HL-60/S4 (cell line): ENCODE measurements around the gene DTNBP1.
"Not testable (repeated sequence)": the region's sequence is repeated elsewhere in the genome, so short reads cannot be mapped to it uniquely, and the experiment has no call there.

ENCODE experiments used
- in situ Hi-C: fragments of 300-500 bp; cut with MboI; formaldehyde crosslinking; loops from 2 replicates; pipeline ENCODE4 v1.14.3; 2022; ENCODE audit warnings: low sequenced_read_pairs

DTNBP1 gene

DNA sequence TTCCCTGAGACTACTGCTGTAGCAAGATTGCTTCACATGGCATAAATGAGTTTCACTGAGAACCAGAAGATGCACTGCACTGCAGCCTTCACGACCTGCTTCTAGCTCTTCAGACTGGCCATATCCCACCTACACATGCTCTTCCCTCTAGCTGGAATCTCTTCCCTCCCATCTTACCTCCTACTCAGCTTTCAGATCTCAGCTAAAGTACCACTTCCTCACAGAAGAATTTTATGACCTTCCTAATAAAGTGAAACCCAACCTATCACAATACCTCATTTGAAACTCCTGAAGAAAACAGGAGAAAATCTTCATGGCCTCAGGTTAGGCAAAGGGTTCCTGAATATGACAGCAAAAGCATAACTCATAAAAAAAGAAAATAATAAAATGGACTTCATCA lies 99.9 kb downstream of the DTNBP1 start:
- in situ Hi-C loops: no loop called here

DNA sequence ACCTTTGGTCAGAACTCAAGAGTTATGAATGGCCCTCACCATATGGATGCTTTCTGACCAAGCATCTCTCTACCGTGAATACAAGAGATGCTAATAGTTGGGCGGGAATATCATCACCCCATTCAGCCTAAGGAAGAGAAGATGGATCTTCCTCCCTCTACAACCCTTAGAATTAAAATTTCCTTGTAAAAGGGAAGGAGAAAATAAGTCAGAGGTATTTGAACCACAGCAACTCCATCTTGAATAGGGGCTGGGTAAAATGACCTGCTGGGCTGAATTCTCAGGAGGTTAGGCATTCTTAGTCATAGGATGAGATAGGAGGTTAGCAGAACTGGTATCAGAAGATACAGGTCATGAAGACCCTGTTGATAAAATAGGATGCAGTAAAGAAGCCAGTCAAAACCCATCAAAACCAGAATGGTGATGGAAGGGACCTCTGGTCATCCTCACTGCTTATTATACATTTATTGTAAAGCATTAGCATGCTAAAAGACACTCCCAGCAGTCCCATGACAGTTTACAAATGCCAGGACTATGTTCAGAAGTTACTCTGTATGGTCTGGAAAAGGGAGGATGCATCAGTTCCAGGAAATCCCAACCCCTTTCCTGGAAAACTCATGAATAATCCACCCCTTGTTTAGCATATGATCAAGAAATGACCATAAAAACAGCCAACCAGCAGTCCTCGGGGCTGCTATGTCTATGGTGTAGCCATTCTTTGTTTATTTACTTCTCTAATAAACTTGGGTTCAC lies 101.2 kb downstream of the DTNBP1 start:
- in situ Hi-C loops: no loop called here

DNA sequence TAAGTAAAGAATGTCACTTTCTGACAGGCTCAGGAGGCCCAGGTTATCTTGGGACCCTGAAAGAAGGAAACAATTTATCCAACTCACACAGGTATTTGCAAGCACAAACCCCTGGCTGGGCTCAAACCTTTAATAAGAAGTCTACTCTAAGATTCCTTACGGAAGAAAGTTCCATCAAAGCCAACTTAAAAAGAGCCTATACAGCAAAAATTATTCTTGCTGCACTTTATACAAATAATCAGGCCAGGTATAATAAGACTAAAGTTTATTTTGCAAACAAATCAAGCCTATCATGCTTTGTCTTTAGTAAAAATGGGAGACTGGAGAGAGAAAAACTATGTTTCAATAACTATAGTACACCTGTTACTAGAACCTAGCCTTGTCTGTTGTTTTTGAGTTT lies 102.1 kb downstream of the DTNBP1 start:
- in situ Hi-C loops: no loop called here

DNA sequence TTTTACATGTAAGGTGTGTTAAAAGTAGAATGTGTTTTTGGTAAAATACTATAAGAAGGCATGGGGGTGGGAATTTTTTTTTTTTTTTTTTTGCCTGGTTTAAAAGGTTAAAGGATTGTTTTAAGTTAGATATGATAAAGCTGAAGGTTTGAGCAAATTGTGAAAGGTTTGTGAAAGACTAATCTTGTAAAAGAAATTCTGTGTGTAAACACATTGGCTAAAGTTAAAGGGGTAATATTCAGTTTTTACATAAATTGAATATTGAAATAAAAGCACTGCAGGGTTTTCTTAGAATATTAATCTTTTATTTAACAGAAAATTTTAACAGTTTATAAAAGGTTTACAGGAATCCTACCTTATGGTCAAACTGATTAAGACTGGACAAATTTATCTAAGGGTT lies 105.7 kb downstream of the DTNBP1 start:
- in situ Hi-C loops: no loop called here

DNA sequence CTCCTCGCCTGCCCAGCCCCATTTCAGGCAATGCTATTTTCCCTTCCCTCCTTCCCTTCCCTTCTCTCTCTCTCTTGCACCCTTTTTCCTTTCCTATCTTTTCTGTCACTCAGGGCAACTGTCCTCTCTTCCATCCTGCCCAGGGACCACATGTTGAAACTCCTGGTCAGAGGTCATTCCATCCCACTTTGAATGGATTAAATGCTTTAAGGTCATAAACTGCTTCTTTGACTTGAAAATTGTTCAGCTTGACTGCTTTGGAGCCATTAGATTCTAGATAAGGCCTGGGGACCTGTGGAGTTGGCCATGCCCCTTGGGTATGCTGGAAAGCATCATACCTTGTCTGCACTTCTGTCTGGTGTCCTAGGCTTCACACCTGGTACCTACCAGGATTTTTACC lies 106.1 kb downstream of the DTNBP1 start:
- in situ Hi-C loops: no loop called here

- in situ Hi-C loops: no loop called here
Observed at GRCh38 chr6:15555101-15556038, 107.5 kb downstream of the DTNBP1 start.

DNA sequence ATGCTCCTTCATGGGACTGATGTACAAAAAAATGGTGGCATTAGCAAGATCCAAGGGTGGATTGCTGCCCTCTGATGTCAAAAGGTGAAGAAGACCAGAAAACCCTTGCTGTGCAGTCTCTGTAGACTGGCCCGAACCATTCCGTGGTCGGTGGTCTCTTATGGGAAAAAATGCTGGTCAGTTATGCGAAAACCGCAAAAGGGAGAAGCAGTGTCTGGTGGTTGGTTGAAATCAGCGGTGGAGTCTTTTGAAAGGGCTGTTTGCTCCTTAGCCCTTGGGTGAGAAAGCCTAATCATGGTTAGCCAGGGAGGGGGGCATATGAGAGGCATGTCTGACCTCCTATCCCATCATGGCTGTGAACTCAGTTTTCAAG lies 108.1 kb downstream of the DTNBP1 start:
- in situ Hi-C loops: no loop called here

DNA sequence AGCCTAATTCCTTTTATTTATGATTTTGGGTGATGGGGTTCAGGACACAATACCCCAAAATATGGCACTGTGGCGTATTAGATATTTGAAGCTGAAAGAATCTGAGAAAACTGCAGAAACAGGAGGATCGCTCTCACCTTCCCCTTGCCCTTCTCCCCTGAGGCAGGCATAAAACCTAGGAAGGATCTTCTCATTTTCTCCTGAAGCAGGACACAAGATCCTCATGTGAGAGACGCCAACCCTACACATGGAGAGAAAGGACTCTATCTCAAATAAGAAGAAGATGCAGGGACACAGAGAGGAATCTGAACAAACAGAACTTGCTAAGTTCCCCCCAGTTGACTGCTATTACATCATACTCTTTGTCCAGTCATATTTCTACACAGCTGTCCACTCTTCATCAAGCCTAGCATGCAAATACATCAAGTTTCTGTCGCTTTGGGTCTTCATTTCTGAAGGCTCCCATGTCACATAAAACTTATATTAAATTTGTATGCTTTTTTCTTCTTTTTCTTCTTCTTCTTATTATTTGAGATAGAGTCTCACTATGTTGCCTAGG lies 109.0 kb downstream of the DTNBP1 start:
- in situ Hi-C loops: no loop called here

GRCh38 chr6:15553031-15553430 lies 109.8 kb downstream of the DTNBP1 start:
- in situ Hi-C loops: no loop called here

DNA sequence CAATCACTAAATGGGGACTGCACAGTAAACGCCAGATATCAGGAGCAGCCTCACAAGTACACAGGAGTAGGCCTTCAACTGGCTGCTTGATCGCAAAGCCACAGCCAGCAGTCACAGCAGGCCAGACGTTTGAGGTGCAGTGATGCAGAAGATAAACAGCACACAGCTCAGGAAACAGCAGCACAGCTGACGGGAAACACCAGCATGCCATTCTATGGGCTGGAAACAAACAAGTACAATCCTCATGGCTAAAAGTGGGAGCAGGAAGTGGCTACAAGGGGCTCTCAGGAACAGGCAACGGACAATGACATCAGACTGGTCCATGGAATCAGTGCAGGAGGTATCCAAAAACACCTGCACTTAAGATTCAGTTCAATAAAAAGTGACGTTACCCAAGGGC lies 111.0 kb downstream of the DTNBP1 start:
- in situ Hi-C loops: no loop called here

- in situ Hi-C loops: no loop called here
Observed at GRCh38 chr6:15551262-15551661, 111.6 kb downstream of the DTNBP1 start.

DNA sequence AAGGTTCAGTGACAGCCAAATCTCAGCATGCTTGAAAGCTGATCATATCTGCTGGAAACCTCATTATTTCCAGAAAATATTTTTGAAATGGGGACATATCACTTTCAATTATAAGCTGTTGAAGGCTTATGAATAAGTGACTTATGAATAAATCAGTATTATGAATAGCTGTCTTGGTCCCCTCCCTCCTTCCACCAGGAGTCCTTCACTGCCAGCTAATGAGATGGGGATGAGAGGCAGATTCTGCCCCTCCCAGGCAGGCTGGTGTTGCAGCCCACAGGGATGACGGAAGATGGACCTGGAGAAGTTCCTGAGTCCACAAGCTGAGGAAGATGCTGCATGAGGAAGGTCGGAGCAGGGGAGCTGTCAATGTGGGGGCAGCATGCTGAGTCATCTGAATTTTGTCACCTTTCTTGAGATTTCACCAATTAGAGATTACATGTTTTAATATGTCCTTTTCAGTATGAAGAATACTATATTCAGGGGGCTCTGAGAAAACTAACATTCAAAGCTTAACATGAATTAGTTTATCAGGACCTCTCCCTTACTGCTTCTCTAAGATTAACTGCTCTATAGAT lies 112.2 kb downstream of the DTNBP1 start:
- in situ Hi-C loops: no loop called here

DNA sequence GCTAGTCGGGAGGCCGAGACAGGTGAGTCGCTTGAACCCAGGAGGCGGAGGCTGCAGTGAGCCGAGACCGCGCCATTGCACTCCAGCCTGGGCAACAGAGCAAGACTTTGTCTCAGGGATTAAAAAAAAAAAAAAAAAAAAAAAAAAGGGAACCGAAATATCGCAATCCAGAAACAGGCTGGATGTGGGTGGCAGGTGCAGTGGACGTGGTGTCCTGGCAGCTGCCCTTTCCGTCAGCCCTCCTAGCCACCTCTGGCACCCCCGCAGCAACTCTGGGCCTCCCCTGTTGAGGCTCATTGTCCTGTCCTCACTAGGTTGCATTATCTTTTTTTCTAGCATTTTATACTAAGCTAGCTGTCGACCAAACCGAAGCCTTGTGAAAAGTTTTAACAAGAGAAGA lies 113.5 kb downstream of the DTNBP1 start:
- in situ Hi-C loops: no loop called here

DNA sequence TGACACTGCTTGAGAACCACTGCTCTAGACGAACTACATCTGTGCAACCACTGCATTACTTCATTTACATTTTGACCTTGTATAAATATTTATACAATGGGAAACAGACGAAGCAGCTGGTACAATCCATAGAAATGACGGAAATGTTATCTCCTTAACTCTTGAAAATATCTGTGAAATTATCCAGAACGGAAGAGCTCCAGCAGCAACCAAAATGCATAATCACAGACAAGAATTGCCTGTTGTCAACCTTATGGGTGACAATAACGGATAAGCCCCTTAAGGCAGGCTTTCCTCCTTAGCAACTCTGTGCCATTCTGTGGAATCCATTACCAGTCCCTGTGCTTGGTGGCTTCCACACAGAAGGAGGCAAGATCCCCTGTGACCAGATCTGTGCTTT lies 115.4 kb downstream of the DTNBP1 start:
- in situ Hi-C loops: no loop called here

DNA sequence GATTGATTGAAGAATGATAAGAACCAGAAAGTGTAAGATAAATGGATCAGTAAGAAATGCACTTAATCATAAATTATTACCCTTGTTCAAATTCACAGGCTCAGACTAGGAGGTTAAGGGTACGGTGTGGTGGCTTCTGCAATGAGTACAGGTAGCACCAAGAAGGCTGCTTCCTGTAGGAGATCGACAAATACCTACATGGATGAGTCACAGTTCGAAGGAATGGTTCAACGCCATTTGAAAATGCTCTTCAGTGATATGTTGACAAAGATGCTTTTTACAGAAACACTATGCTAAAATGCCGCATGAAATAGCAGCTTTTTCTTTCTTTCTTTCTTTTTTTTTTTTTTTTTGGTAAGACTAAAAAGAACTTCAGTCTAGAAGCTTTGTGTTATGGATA lies 116.2 kb downstream of the DTNBP1 start:
- in situ Hi-C loops: no loop called here

DNA sequence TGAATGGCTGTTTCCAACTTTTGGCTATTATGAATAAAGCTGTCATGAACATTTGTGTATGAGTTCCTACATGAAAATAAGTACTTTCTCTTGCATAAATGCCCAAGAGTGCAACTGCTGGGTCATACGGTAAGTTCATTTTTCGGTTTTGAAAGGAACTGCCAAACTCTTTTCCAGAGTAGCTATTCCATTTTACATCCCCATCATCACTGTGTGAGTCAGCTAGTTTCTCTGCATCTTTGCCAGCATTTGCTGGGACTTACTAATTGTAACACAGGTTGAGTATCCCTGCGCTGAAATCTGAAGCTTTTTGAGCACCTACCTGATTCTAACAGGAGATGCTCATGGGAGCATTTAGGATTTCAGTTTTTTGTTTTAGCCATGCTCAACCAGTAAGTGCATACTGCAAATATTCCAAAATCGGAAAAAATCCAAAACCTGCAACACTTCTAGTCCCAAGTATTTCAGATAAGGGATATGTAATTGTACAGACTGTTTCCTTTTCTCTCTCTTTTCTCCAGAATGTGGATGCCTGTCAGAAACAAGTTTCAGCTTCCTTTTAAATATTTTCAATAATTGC lies 118.4 kb downstream of the DTNBP1 start:
- in situ Hi-C loops: no loop called here

- in situ Hi-C loops: not testable (repeated sequence)
Observed at GRCh38 chr6:15543332-15543917, 119.4 kb downstream of the DTNBP1 start.

DNA sequence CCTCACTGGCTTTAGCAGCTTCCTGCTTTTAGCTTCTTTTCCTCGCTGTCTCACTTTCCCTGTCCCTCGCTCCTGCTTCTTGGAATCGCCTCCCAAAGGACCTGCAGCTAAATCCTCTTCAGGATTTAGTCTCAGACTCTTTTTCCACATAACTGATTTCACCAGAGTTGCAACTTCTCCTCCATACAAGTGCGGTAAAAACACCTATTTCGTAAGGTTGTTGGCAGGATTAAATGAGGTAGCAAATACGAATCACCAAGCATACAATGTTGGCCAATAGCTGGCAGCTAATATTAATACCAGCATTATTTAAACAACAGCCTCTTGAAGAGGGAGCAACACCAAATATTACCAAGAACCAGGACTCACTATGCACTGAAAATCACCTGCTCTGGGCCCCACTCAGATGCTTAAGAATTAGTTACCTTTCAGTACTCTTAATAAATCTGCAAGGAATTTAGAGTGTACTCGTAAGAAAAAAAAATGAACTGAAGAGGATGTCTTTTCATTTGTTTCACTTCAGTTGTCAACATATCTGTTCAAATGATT lies 123.0 kb downstream of the DTNBP1 start:
- in situ Hi-C loops: no loop called here

DNA sequence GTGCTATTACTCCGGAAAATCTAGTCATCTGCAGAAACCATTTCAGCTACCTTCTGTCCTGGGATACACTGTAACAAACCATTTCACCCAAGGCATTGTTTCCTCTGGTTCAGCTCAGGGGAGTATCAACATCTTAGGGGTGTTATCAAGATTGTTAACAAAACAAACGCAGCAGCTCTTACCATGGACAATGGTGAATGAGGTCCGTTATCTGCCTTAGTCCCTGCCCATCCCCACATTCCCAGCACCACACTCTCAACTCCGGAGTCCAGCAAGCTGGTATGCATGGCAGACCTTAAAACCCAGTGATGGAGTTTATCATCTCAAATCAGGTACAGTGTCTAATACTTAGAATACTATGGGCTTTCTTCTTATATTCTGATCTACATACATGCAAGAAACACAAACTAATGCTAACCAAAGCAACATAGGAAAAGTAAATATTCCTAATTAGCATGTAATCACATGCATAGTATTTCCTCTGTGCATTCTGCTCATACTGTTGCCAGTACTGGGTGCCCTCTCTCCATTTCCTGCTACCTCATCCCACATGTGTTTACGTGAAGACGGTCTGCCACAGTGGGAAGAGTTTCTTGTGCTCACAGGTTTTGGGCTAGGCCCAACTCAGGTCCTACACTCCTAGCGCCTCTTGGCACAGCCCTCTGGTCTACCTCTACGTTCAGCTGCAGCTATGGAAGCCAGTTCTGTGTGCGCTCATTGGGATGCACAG lies 123.9 kb downstream of the DTNBP1 start:
- in situ Hi-C loops: no loop called here

- in situ Hi-C loops: no loop called here
Observed at GRCh38 chr6:15538106-15538505, 124.7 kb downstream of the DTNBP1 start.
